M059J (cell line): Measurements from ENCODE around the gene WNT2. TPM values are rescaled to one million over a fixed set of nuclear protein-coding genes. Genes with fewer than 3 reads are reported as not detected.

Source experiments
- total RNA-seq: library from RNA; depleted of rRNA; stranded (reverse); fragments of >200 nt; shearing (Covaris generic); gene quantifications from 2 replicates; pipeline ENCODE4 v1.2.3, GENCODE V29; 2014; rRNA removed

Gene WNT2
- total RNA-seq, 1 experiment from 2014 or later = 0.44 TPM

Other genes starting within 250 kb of the WNT2 start
- gene ASZ1, start 104.4 kb upstream of the WNT2 start, total RNA-seq = not detected in 2 replicates
- 0.10 TPM in 1 of 2 replicates, not detected in the other for gene CFTR, start 157.0 kb upstream of the WNT2 start, total RNA-seq